HG03039 (cell line): Measurements from ENCODE around the gene GBP3.
"Not testable (repeated sequence)": the region's sequence is repeated elsewhere in the genome, so short reads cannot be mapped to it uniquely, and the experiment has no call there.

Source experiments
- ATAC-seq: cut with Tn5 transposase; IDR thresholded peaks from one replicate; pipeline ENCODE4 v1.9.1; 2021; ENCODE audit warnings: mild to moderate bottlenecking, moderate library complexity; ENCODE audit not compliant: unreplicated experiment

Gene GBP3

DNA sequence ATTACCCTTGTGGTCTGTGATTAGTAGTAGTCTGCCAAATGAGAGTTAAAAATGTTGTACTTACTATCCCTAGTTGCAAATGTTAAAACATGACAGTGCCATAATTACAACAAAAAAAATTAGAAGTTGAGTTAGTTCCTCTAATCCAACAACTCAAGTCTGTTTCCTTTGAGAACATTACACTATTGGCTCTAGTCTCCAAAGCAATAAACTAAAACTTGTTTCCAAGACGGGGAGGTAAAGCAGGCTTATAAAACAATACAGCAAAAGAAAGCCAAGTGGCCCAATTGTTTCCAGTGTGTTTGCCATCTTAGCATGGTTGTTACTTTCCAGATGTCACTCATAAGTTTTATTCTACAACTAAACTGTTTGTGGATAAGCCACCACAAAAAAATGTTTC is 41.8 kb downstream of the GBP3 start:
- no peak for ATAC-seq

DNA sequence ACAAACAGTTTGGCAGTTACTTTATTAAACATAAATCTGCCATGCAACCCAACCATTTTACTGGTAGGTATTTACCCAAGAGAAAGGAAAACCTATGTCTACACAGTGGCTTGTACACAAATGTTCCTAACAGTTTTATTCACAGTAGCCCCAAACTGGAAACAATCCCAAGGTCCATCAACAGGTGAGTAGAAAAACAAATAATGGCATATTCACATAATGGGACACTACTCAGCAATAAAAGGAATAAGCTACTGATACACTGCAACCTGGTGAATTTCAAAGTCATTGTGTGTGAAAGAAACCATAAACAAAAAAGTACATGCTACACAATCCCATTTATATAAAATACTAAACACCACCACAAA is 42.9 kb downstream of the GBP3 start:
- no peak for ATAC-seq

- no peak for ATAC-seq
These were observed 43.5 kb downstream of the GBP3 start for GRCh38 chr1:88979054-88979748.

DNA sequence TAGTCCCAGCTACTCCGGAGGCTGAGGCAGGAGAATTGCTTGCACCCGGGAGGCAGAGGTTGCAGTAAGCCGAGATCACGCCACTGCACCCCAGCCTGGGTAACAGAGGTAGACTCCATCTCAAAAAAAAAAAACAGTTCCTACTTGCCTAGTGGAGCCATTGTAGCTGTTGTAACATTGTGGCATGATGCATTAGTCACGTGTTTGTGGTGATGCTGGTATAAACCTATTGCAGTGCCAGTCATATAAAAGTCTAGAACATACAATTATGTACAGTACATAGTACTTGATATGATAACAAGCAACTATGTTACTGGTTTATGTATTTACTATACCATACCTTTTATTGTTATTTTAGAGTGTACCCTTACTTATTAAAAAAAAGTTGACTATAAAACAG is 46.4 kb downstream of the GBP3 start:
- no peak for ATAC-seq

DNA sequence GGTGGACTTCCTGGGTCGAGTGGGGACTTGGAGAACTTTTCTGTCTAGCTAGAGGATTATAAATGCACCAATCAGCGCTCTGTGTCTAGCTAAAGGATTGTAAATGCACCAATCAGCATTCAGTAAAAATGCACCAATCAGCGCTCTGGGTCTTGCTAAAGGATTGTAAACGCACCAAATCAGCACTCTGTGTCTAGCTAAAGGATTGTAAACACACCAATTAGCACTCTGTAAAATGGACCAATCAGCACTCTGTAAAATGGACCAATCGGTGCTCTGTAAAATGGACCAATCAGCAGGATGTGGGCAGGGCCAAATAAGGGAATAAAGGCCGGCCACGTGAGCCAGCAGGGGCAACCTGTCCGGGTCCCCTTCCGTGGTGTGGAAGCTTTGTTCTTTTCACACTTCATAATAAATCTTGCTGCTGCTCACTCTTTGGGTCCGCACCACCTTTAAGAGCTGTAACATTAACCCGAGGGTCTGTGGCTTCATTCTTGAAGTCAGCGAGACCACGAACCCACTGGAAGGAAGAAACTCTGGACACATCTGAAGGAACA is 48.0 kb downstream of the GBP3 start:
- ATAC-seq: not testable (repeated sequence)

DNA sequence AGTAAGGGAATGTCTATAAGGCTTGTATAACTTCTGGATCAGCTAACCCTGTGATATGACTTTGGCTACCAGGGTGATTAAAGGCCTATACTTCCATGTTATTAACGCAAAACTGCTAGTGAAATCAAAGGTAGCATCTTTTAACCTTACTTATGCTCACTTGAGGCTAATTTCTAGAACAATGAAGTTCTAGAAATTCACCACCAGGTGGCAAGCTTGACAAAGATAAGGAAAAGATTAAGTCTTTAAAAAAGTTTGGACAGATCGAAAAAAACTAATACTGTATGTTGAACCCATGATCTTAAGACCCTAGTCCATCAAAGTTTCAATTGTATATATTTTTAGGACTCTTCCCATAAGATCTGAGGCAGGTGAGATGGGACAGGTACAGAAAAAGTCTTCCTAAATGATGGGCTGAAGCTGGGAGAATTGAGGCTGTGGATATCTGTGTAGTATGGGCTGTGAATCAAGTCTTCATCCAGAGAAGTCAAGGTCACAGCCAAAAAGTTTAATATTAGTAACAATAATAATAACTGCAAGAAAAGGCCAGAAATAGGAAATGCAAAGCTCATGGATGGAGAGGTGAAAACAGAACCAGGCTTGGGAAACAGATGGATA is 49.0 kb downstream of the GBP3 start:
- no peak for ATAC-seq

DNA sequence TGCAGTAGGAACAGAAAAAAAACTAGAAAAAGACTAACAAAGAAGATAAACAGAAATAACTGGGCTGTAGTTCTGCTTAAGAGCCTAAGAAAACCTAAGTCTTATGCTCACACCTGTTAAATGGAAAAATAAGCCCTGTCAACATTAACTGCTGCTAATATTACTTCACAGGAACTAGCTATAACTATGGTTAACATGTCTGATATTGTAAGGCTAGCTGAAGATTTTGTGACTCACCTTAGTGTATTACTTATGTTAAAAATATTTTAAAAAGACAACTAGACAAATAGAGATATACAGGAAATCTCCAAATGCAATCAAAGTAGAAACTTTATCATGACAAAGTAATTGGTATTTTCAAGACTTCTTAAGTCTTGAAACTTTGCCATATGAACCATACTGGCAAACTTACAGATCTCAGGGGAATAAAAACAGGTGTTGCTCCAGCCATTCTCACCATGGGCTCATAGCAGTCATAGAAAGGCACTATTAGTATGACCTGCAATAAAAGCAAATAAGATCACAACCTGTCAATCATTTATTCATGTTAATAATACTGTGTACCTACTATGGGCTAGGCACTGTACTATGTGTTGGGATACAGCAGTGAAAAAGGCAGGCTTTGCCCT is 60.9 kb downstream of the GBP3 start:
- ATAC-seq: no peak

DNA sequence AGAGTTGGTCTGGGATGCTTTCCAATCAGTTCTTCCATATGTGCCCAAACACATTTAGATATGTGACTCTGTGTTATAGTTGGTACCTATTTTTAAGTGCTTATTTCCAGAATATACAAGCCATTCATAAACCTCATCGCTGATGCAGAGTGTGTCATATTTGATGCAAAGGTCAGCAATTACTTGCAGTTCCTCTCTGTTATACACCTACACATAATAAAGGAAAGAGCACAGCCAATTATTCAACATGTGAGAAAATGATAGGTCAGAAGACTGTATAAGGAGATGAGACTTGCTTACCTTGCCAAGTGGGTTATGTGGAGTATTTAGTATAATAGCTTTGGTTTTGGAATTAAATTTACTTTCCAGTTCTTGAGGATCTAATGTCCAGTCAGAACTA is 61.6 kb downstream of the GBP3 start:
- no peak for ATAC-seq
